GM18505 (cell line): Measurements from ENCODE around the gene DBH.

ENCODE experiments used
- ATAC-seq: cut with Tn5 transposase; IDR thresholded peaks from one replicate; pipeline ENCODE4 v1.9.1; 2021; ENCODE audit not compliant: unreplicated experiment
- POLR2A ChIP-seq: IDR thresholded peaks from 4 replicates; pipeline ENCODE4 v1.6.1; 2011; ENCODE audit warnings: borderline replicate concordance; ENCODE audit not compliant: insufficient read depth, insufficient read length; ENCODE audit errors: extremely low read depth

Gene DBH

DNA sequence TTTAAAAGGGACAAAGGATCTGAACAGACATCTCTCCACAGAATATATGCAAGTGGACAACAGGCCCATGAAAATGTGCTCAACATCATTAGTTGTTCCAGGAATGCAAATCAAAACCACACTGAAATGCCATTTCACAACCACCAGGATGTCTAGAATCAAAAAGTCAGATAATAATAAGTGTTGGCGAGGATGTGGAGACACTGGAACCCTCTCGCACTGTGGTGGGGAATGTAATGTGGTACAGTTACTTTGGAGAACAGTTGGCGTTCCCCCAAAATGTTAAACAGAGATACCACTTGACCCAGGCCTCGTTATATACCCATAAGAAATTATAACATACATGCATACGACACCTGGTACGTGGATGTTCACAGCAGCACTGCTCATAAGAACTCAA, 63.4 kb downstream of the DBH start:
- TF ChIP-seq POLR2A = no peak
- no peak for ATAC-seq

DNA sequence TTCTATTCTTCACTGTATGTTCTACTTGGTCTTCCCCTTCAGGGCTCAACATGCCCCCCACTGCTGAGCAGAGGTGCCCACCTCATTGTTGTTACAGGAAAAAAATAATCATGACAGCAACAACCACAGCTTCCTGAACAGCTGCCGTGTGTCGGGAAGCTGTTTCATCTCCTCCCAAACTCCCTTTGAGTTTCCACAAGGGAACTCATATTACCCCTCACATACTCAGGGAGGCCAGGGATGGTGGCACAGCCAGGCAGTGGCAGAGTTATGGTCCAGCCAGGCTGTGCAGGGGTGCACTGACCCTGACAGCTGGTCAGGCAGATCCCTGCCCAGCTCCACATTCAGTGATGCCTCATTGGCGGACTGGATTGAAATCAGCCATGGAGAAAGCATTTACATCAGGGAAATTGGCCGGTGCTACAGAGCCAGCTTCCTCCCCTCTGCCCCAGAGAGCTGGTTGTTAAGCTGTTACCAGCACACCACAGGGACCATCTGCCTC, 64.7 kb downstream of the DBH start:
- no peak for TF ChIP-seq POLR2A
- ATAC-seq = no peak

DNA sequence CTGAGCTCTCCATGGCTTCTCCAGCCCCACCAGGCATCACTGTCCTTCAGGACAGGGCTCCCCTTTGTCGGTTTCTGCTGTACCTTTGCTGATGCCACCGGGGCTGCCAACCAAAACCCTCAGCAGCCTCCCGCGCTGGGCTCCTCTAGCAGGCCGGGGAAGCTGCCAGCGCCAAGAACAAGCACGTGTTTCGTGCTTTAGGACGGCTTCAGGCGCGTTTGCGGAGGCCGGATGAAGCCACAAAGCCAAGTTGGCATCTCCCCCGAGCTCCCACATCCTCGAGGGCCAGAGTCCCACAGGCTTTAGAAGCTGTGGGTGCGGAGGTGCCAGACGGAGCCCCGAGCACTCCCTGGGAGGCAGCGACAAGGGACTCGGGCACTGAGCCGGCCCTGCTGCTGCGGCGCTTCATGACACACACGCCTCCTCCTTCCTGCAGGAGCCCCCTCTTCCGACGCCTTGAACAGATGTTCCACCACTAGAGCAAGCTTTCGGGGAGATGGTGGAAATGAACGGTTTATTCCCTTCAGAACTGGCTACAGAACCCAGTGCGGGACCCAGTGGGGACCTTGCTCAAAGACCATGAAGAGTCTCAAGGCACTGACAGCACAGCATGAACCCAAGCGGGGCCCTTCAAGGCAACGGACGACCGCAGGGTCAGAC, 65.3 kb downstream of the DBH start:
- no peak for ATAC-seq
- no peak for TF ChIP-seq POLR2A

DNA sequence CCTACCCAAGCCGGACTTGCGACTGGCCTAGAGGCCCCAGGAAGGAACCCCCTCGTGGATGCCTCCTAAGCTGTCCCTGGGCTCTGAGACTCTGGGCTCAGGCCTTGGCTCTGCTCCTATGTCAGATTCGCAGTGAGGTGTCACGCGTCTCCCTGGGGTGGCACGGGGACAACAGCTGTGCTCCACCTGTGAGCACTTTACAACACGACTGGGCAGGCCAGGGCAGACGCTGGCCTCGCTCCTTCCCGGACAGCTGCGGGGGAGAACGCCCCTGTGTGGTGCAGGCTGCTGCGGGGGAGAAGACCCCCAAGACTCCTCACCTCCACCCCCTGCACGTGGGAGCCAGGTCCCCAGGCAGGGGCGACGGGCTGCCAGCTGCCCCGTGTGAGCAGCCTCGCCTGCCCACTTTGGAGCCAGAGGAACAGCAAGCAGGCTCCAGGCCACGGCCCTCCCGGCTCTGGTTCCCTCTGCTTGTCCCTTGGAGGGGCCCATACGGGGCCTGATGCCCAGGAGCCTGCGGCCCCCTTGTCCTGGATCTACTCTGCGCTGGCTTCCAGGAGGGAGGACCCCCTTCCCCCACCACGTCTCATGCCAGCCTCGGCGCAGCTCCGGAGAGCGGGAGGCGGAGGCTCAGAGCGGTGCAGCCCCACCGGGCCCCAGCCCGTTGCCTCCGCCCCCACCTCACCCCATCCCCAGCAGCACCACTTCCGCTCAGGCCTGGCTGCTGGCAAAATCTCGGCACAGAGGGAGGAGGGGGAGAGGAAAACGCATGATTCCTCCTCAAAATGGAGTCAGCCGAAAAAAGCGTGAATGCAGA, 66.0 kb downstream of the DBH start:
- no peak for TF ChIP-seq POLR2A
- ATAC-seq = no peak

DNA sequence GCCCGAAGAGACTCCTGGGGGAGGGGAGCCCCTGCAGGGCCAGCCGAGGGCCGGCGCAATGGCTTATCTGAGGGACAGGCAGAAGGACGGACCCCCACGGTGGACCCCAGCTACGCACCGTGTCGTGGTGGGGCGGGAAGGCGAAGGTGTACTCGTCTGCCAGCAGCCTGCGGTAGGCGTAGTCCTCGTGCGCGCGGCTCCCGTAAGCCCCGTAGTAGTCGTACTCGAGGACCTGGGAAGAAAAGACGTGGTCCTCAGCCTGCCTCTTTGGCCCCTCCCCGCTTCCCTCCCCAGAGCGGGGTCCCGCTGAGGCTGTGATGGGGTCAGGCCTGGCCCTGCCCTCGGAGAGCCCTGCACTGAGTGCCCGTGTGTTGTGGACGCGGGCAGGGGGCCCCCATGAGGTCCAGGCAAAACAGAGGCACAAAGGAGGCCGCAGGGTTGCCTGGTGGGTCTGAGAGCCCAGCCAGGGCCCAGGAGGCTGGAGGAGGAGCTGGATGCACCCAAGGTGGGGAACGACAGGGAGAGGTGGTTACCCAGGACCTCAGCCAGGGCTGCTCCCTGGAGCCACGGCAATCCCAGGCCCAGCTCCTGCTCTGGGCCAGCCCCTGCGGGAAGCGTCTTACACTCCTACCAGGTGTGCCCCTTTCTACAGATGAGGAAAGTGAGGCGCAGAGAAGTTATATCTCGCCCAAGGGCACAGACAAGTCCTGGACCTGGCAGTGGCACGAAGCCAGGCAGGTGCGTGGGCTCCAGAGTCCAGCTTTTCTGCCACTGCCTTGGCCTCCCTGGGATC, 66.8 kb downstream of the DBH start:
- ATAC-seq = no peak
- TF ChIP-seq POLR2A = no peak

- TF ChIP-seq POLR2A = no peak
- no peak for ATAC-seq
Observed at GRCh38 chr9:133703591-133704399, 67.6 kb downstream of the DBH start.

GRCh38 chr9:133704711-133705181, 68.6 kb downstream of the DBH start:
- no peak for TF ChIP-seq POLR2A
- no peak for ATAC-seq

GRCh38 chr9:133705576-133705975, 69.4 kb downstream of the DBH start:
- no peak for TF ChIP-seq POLR2A
- ATAC-seq = no peak

GRCh38 chr9:133706307-133707050, 70.3 kb downstream of the DBH start:
- no peak for ATAC-seq

DNA sequence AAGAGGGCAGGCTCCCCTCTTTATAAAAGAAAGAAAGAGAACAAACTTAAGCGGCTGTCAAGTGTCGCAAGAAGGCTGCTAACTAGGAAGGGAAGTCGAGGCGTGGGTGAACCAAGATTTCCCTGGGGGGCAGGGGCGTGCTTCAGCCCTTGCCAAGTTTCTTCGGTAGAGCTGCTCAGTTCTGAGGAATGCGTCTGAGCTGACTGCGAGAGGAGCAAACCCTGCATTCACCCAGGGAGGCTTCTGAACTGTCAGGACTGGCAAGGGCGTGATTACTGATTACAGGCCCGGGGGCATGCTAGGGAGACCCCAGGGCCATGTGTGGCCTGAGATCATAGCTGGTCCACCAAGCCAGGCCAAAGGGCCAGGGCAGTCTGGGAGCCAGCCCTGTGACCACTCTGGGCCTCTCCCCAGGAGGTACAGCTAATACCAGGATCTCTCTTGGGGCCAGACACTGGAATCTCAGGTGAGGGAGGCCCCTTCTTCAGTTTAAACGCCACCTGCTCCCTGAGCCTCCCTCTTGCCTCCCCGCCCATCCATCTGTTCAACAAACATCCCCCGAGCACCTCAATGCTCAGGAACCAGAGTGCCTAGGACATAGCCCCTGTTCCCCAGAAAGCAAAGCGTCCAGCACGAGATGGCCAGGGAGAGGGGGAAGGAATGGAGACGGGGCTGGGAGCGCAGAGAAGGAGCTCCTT, 71.1 kb downstream of the DBH start:
- TF ChIP-seq POLR2A = no peak
- ATAC-seq = no peak

More at GRCh38 chr9:133706307-133707050, 70.3 kb downstream of the DBH start:
- no peak for TF ChIP-seq POLR2A

DNA sequence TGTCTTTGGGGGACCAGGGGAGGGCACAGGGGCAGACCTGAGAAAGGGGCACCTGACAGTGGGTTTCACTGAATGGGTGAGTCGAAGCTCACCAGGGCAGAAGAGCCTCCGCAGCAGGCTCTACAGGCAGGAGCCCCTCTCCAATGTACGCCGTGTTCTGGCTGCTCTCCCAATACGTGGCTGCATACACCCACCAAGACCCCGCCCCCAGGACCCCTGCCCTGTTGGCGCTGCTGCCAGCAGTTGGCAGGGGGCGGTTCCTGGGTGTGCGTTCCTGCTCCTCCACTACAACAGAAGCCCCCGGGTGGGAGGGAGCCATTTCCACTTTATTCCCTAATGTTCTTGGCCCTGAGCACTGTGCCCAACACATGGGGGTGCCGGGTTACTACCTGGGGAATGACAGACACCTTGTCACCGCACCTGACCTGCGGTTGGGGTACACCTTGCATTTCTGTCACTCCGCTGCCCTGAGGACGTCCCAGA, 71.6 kb downstream of the DBH start:
- ATAC-seq = no peak
- no peak for TF ChIP-seq POLR2A
